H1 (cell line): ENCODE results near the gene CD180. TPM values are rescaled to one million over a fixed set of nuclear protein-coding genes. Genes with fewer than 3 reads are reported as not detected.

ENCODE experiments used
- CTCF ChIA-PET: fragments of 300-600 bp; sonication (Branson Sonifier 250); formaldehyde crosslinking; loops from one replicate; lab custom pipeline; 2021; ENCODE audit not compliant: partially characterized antibody; lab: Charles Lee
- POLR2A ChIA-PET: fragments of 300-600 bp; sonication (Branson Sonifier 250); formaldehyde crosslinking; loops from one replicate; lab custom pipeline; 2021; ENCODE audit warnings: inconsistent platforms; ENCODE audit not compliant: partially characterized antibody; lab: Charles Lee
- DNase-seq, 2 experiments: peaks; one replicate each; pipeline versions ENCODE4 v3.0.0 to v3.0.0-alpha.2; 2010 to 2022; ENCODE audit warnings: low spot score in 2 of 2, low read depth in 1 of 2, mixed read lengths in 1 of 2
- FAIRE-seq: peaks from 2 replicates; lab custom pipeline; 2011; peaks lifted over from hg19 to GRCh38; lab: Jason Lieb, UNC
- H2AFZ ChIP-seq: 2 replicates; pipeline ENCODE4 v1.8.1; 2012; ENCODE audit warnings: low read length, inconsistent platforms
- H2AK5ac ChIP-seq: 2 replicates; pipeline ENCODE4 v1.6.1; 2013; ENCODE audit warnings: low read depth, low read length
- H2BK120ac ChIP-seq: replicated peaks from 2 replicates; pipeline ENCODE3; 2013; ENCODE audit warnings: low read depth, low read length, inconsistent platforms
- H2BK12ac ChIP-seq: 2 replicates; pipeline ENCODE4 v1.6.1; 2013; ENCODE audit warnings: low read depth, low read length
- H2BK15ac ChIP-seq: 2 replicates; pipeline ENCODE4 v1.6.1; 2013; ENCODE audit warnings: low read length
- H2BK20ac ChIP-seq: 2 replicates; pipeline ENCODE4 v1.6.1; 2013; ENCODE audit warnings: low read length
- H2BK5ac ChIP-seq: 2 replicates; pipeline ENCODE4 v1.6.1; 2013; ENCODE audit warnings: low read depth, low read length
- H3K14ac ChIP-seq: 2 replicates; pipeline ENCODE4 v1.6.1; 2013; ENCODE audit warnings: inconsistent platforms; ENCODE audit not compliant: insufficient read length
- H3K18ac ChIP-seq: 2 replicates; pipeline ENCODE4 v1.6.1; 2013; ENCODE audit warnings: low read length; ENCODE audit errors: extremely low read depth
- H3K23ac ChIP-seq: 2 replicates; pipeline ENCODE4 v1.6.1; 2013; ENCODE audit warnings: inconsistent platforms; ENCODE audit not compliant: insufficient read length
- H3K23me2 ChIP-seq: 2 replicates; pipeline ENCODE4 v1.6.1; 2013; ENCODE audit warnings: low read depth, low read length
- H3K27ac ChIP-seq: 2 replicates; pipeline ENCODE4 v1.6.1; 2011; ENCODE audit warnings: low read depth, low read length, inconsistent platforms
- H3K27me3 ChIP-seq, 4 experiments: replicated peaks in 1 of 4; 1 replicate in 1 of 4; 2 replicates in 3 of 4; pipeline versions ENCODE4 v1.6.1 to v1.8.1; 2011 to 2013; ENCODE audit warnings: low read length in 3 of 4, mild to moderate bottlenecking in 3 of 4, inconsistent platforms in 2 of 4, mixed read lengths in 2 of 4, moderate library complexity in 1 of 4; ENCODE audit not compliant: control insufficient read depth in 3 of 4, insufficient read depth in 3 of 4; ENCODE audit errors: extremely low read depth in 1 of 4
- H3K36me3 ChIP-seq, 4 experiments: 2 replicates each; pipeline versions ENCODE4 v1.6.1 to v1.8.1; 2011 to 2013; ENCODE audit warnings: mild to moderate bottlenecking in 4 of 4, low read length in 3 of 4, moderate library complexity in 2 of 4, control low read depth in 1 of 4, inconsistent platforms in 1 of 4; ENCODE audit not compliant: insufficient read depth in 4 of 4, control insufficient read depth in 2 of 4
- H3K4ac ChIP-seq: replicated peaks from 2 replicates; pipeline ENCODE3; 2013; ENCODE audit warnings: low read length, low read depth, mixed read lengths, inconsistent platforms; ENCODE audit not compliant: insufficient read length
- H3K4me1 ChIP-seq, 4 experiments: replicated peaks in 1 of 4; 1 replicate in 1 of 4; 2 replicates in 3 of 4; pipeline versions ENCODE4 v1.6.1 to v1.8.1; 2011 to 2013; ENCODE audit warnings: low read length in 3 of 4, inconsistent platforms in 2 of 4, mixed read lengths in 1 of 4; ENCODE audit not compliant: insufficient read depth in 4 of 4, control insufficient read depth in 3 of 4
- H3K4me2 ChIP-seq, 2 experiments: 2 replicates each; pipeline versions ENCODE4 v1.6.1 to v1.8.1; 2011 to 2013; ENCODE audit warnings: low read depth in 2 of 2, low read length in 2 of 2, control low read depth in 1 of 2, inconsistent platforms in 1 of 2, mild to moderate bottlenecking in 1 of 2; ENCODE audit not compliant: insufficient read depth in 1 of 2
- H3K4me3 ChIP-seq, 4 experiments: fragments of 200-600, 300-600 bp in 1 of 4; sonication (generic), shearing (Covaris generic), sonication (Bioruptor Twin) in 1 of 4; 2 replicates each; pipeline versions ENCODE4 v1.5.1 to v1.8.1; 2011 to 2016; ENCODE audit warnings: low read length in 4 of 4, low read depth in 3 of 4, control low read depth in 2 of 4, inconsistent platforms in 2 of 4, mild to moderate bottlenecking in 2 of 4, mixed read lengths in 1 of 4, moderate library complexity in 1 of 4; ENCODE audit not compliant: insufficient read depth in 2 of 4; ENCODE audit errors: extremely low read depth in 1 of 4
- H3K56ac ChIP-seq: replicated peaks from 2 replicates; pipeline ENCODE3; 2013; ENCODE audit warnings: low read depth, mild to moderate bottlenecking, mixed read lengths, low read length, inconsistent platforms; ENCODE audit not compliant: insufficient read length
- H3K79me1 ChIP-seq: 2 replicates; pipeline ENCODE4 v1.6.1; 2013; ENCODE audit warnings: low read depth, low read length, control low read depth
- H3K79me2 ChIP-seq, 2 experiments: 2 replicates each; pipeline versions ENCODE4 v1.6.1 to v1.8.1; 2012 to 2013; ENCODE audit warnings: low read length in 2 of 2, mild to moderate bottlenecking in 2 of 2, inconsistent platforms in 1 of 2; ENCODE audit not compliant: insufficient read depth in 2 of 2, control insufficient read depth in 1 of 2
- H3K9ac ChIP-seq, 4 experiments: replicated peaks in 1 of 4; 1 replicate in 1 of 4; 2 replicates in 3 of 4; pipeline versions ENCODE4 v1.6.1 to v1.8.1; 2011 to 2013; ENCODE audit warnings: low read depth in 3 of 4, low read length in 3 of 4, control low read depth in 2 of 4, mild to moderate bottlenecking in 2 of 4, moderate library complexity in 2 of 4, inconsistent platforms in 1 of 4; ENCODE audit errors: extremely low read depth in 1 of 4
- H3K9me3 ChIP-seq, 2 experiments: 2 replicates each; pipeline versions ENCODE4 v1.6.1 to v1.8.1; 2012 to 2013; ENCODE audit warnings: mild to moderate bottlenecking in 2 of 2, moderate library complexity in 2 of 2, control low read depth in 1 of 2, inconsistent platforms in 1 of 2, low read depth in 1 of 2, low read length in 1 of 2, mixed read lengths in 1 of 2; ENCODE audit not compliant: insufficient read depth in 2 of 2
- H4K20me1 ChIP-seq, 2 experiments: replicated peaks in 1 of 2; 2 replicates each; pipeline versions ENCODE3 to v1.8.1; 2011 to 2013; ENCODE audit warnings: inconsistent platforms in 2 of 2, low read length in 2 of 2, mild to moderate bottlenecking in 1 of 2; ENCODE audit not compliant: insufficient read depth in 2 of 2, control insufficient read depth in 1 of 2
- H4K5ac ChIP-seq: 2 replicates; pipeline ENCODE4 v1.6.1; 2013; ENCODE audit warnings: low read length, low read depth, mixed read lengths, inconsistent platforms; ENCODE audit not compliant: insufficient read length
- H4K8ac ChIP-seq: 2 replicates; pipeline ENCODE4 v1.8.0; 2013; ENCODE audit warnings: mild to moderate bottlenecking, moderate library complexity, low read length, inconsistent platforms; ENCODE audit not compliant: insufficient read depth; ENCODE audit errors: extremely low read depth
- H4K91ac ChIP-seq: replicated peaks from 2 replicates; pipeline ENCODE3; 2013; ENCODE audit warnings: low read length, mixed read lengths, inconsistent platforms; ENCODE audit not compliant: insufficient read length
- BCL11A ChIP-seq, 2 experiments: IDR thresholded peaks; one replicate each; pipeline ENCODE4 v1.6.1; 2011; ENCODE audit warnings: low read depth in 2 of 2, low read length in 2 of 2, mild to moderate bottlenecking in 2 of 2
- CHD1 ChIP-seq: IDR thresholded peaks from 2 replicates; pipeline ENCODE4 v1.6.1; 2012; ENCODE audit warnings: low read depth, low read length, improper control_type of control experiment
- CHD2 ChIP-seq: IDR thresholded peaks from 2 replicates; pipeline ENCODE4 v1.6.1; 2012; ENCODE audit warnings: low read length, improper control_type of control experiment
- CREB1 ChIP-seq: IDR thresholded peaks from 2 replicates; pipeline ENCODE4 v1.6.1; 2012; ENCODE audit warnings: inconsistent platforms
- EGR1 ChIP-seq: IDR thresholded peaks from 2 replicates; pipeline ENCODE4 v1.6.1; 2011; ENCODE audit warnings: low read depth, low read length, borderline replicate concordance
- SIN3A ChIP-seq, 2 experiments: IDR thresholded peaks in 1 of 2; conservative IDR thresholded peaks in 1 of 2; 2 replicates each; pipeline ENCODE4 v1.6.1; 2011 to 2012; ENCODE audit warnings: low read length in 2 of 2, improper control_type of control experiment in 1 of 2, low read depth in 1 of 2, mild to moderate bottlenecking in 1 of 2
- SIX5 ChIP-seq: IDR thresholded peaks from 2 replicates; pipeline ENCODE4 v1.6.1; 2011; ENCODE audit warnings: mild to moderate bottlenecking, low read depth, low read length
- WGBS, 2 experiments: shearing (Covaris generic) in 1 of 2; methylation state at CpG; one replicate each; pipeline versions ENCODE4 v1.1.6 to v1.1.7; 2013 to 2015; ENCODE audit warnings: low lambda C conversion rate in 2 of 2, mixed read lengths in 2 of 2, inconsistent platforms in 1 of 2, low coverage in 1 of 2, missing lambda C conversion rate in 1 of 2; ENCODE audit not compliant: insufficient replicate concordance in 2 of 2, insufficient coverage in 1 of 2, insufficient read length in 1 of 2; ENCODE audit errors: extremely low coverage in 1 of 2, missing lambda C conversion rate in 1 of 2; 5-methylcytosine and 5-hydroxymethylcytosine counted together
- polyA plus RNA-seq, 7 experiments: library from polyadenylated mRNA; depleted of rRNA in 3 of 7; stranded (reverse) in 5 of 7; unstranded in 2 of 7; fragments of >200 nt in 5 of 7; fragments of 200-250 nt in 2 of 7; gene quantifications; 1 replicate in 5 of 7; 2 replicates in 1 of 7; 4 replicates in 1 of 7; pipeline versions ENCODE4 v1.2.1 to v1.2.3, GENCODE V29; 2011 to 2013; ENCODE audit warnings: missing spikeins in 2 of 7, mixed read lengths in 2 of 7
- total RNA-seq: library from RNA; stranded (reverse); fragmentation: NEBNext Ultra II Directional; extraction: Animal tissue kit (Norgen Biotek cat#: 25700); gene quantifications from 2 replicates; pipeline ENCODE4 v1.2.1, GENCODE V29; 2021

Gene CD180
- total and polyA plus RNA-seq, 2 of the 8 experiments (the other 6 are each of a cell fraction or from before 2014, with no cell fraction given) = not detected

DNA sequence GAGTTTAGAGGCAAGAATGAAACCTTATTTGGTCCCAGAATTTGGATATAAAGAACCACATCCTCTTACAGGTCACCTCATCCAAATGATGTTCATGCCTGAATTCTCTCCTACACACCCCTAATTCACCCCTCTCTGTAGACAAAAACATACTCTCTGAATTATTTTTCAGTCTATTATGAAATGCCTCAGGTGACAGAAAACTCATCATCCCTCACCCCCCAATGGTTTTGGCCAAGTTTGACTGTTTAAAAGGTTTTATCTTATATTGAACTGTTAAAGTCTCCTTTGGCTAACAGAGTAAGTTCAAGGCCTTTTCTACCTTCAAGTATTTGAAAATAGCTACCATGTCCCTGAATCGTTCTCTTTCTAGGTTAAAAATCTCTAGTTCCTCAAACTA, 2.3 kb upstream of the CD180 start:
- Histone ChIP-seq H2AK5ac (no peak overlapping the region), H4K5ac (no peak overlapping the region), H3K23me2 (no peaks in the 10 kb centered on the region), H3K36me3 (no peaks in the 10 kb centered on the region), H3K79me1 (no peaks in the 10 kb centered on the region), H3K4ac (no peak overlapping the region), H3K9ac (no peak overlapping the region), H2BK15ac (no peak overlapping the region), H3K27ac (no peak overlapping the region), H3K4me3 (no peak overlapping the region), H3K18ac (no peak overlapping the region), H2BK5ac (no peak overlapping the region), H3K4me2 (no peak overlapping the region), H3K9me3 (peaks cover 0 to 2% of the 10 kb centered on the region in 2 experiments; a peak in 1 of 4 replicates), H3K79me2 (no peaks in the 10 kb centered on the region), H3K27me3 (no peaks in the 10 kb centered on the region), H3K56ac (no peak overlapping the region), H2BK20ac (no peak overlapping the region), H2BK120ac (no peak overlapping the region), H3K4me1 (no peaks in the 10 kb centered on the region), H3K14ac (no peak overlapping the region), H2AFZ (no peak overlapping the region), H2BK12ac (no peak overlapping the region), H4K91ac (no peak overlapping the region), H4K20me1 (no peaks in the 10 kb centered on the region), H3K23ac (no peak overlapping the region), H4K8ac (no peak overlapping the region)
- 85% methylated on average over 1 of the region's 1 CpG; no CpG with 5 or more reads in 1 of the 2 experiments for WGBS, 2 experiments
- DNase-seq (no peak), FAIRE-seq (no peak)
- TF ChIP-seq CHD2 = no peak
- no peak for TF ChIP-seq SIN3A (conservative IDR thresholded peaks at IDR 0.05 in 1 of 2, IDR thresholded peaks at IDR 0.05 in 1 of 2; ENCODE audit: low read depth in 1 of 2, low read length in 2 of 2)
- TF ChIP-seq CREB1 = no peak
- TF ChIP-seq CHD1 = no peak
- no peak for TF ChIP-seq SIX5
- TF ChIP-seq EGR1 = no peak
- TF ChIP-seq BCL11A (IDR thresholded peaks at IDR 0.05; ENCODE audit: low read depth in 2 of 2, low read length in 2 of 2) = no peak
- CTCF ChIA-PET = interaction anchor here (0.6 kb wide), 2 partner anchors 9 to 53 kb away, joined by 3 to 4 read pairs; no protein-coding TSS in a partner anchor
- POLR2A ChIA-PET = no interaction called here
